ENCODE results near the gene SOWAHA.

SOWAHA gene

GRCh38 chr5:132827943-132828673 is 15.0 kb downstream of the SOWAHA start:
- TF ChIP-seq POLR2A (IDR thresholded peaks at IDR 0.05; ENCODE audit: extremely low read depth, insufficient read length) = no peak
- no peak for TF ChIP-seq MAX (IDR thresholded peaks at IDR 0.05; ENCODE audit: low read depth, low read length)
- no peak for TF ChIP-seq MYC (IDR thresholded peaks at IDR 0.05; ENCODE audit: low read depth, low read length)
- no peak overlapping the region for H3K4me3 ChIP-seq (ENCODE audit: low read depth, low read length)
- no peak for DNase-seq (ENCODE audit: low read depth)

- no peak overlapping the region for H3K4me3 ChIP-seq (ENCODE audit: low read depth, low read length)
Measured at GRCh38 chr5:132828846-132829494, 15.9 kb downstream of the SOWAHA start.

GRCh38 chr5:132829742-132830435 is 16.8 kb downstream of the SOWAHA start:
- TF ChIP-seq MAX (IDR thresholded peaks at IDR 0.05; ENCODE audit: low read depth, low read length) (peak; percentile 60; the same call in 1 of the 2 replicates), MYC (IDR thresholded peaks at IDR 0.05; ENCODE audit: low read depth, low read length) (no peak), CTCF (IDR thresholded peaks at IDR 0.05; ENCODE audit: low read depth, low read length) (peak; percentile 64), POLR2A (IDR thresholded peaks at IDR 0.05; ENCODE audit: extremely low read depth, insufficient read length) (no peak)
- peak; percentile 79 for DNase-seq (ENCODE audit: low read depth)
- H3K4me3 ChIP-seq (ENCODE audit: low read depth, low read length) = peak overlapping the region; percentile 40

More at GRCh38 chr5:132828846-132829494, 15.9 kb downstream of the SOWAHA start:
- TF ChIP-seq MAX (IDR thresholded peaks at IDR 0.05; ENCODE audit: low read depth, low read length) (no peak), CTCF (IDR thresholded peaks at IDR 0.05; ENCODE audit: low read depth, low read length) (no peak), MYC (IDR thresholded peaks at IDR 0.05; ENCODE audit: low read depth, low read length) (no peak), POLR2A (IDR thresholded peaks at IDR 0.05; ENCODE audit: extremely low read depth, insufficient read length) (no peak)
- no peak for DNase-seq (ENCODE audit: low read depth)

GRCh38 chr5:132830436-132831094 is 17.5 kb downstream of the SOWAHA start, which contains the start of gene SHROOM1:
SHROOM1 (minus strand) TSS chr5:132830647; CDS start chr5:132826140, 4,507 bp downstream.
- TF ChIP-seq POLR2A (IDR thresholded peaks at IDR 0.05; ENCODE audit: extremely low read depth, insufficient read length) (no peak), MYC (IDR thresholded peaks at IDR 0.05; ENCODE audit: low read depth, low read length) (no peak), MAX (IDR thresholded peaks at IDR 0.05; ENCODE audit: low read depth, low read length) (no peak), CTCF (IDR thresholded peaks at IDR 0.05; ENCODE audit: low read depth, low read length) (no peak)
- DNase-seq (ENCODE audit: low read depth) = peak; percentile 53
- H3K4me3 ChIP-seq (ENCODE audit: low read depth, low read length) = peak within 1 kb of the TSS; percentile 40

GRCh38 chr5:132831095-132831860 is 18.2 kb downstream of the SOWAHA start:
- TF ChIP-seq MAX (IDR thresholded peaks at IDR 0.05; ENCODE audit: low read depth, low read length) (no peak), CTCF (IDR thresholded peaks at IDR 0.05; ENCODE audit: low read depth, low read length) (no peak), POLR2A (IDR thresholded peaks at IDR 0.05; ENCODE audit: extremely low read depth, insufficient read length) (no peak), MYC (IDR thresholded peaks at IDR 0.05; ENCODE audit: low read depth, low read length) (no peak)
- no peak overlapping the region for H3K4me3 ChIP-seq (ENCODE audit: low read depth, low read length)
- DNase-seq (ENCODE audit: low read depth) = no peak

Measured in NB4 (cell line).